ENCODE results near the gene FBF1. TPM values are rescaled to one million over a fixed set of nuclear protein-coding genes. Genes with fewer than 3 reads are reported as not detected.
A peak's percentile ranks its signal among the peaks of the same experiment; 100 is the strongest.

The FBF1 gene
- total and polyA plus RNA-seq, 2 donors (not counting 3 experiments of a cell fraction or from before 2014, with no cell fraction given) = 4.9 to 9.4 TPM

DNA sequence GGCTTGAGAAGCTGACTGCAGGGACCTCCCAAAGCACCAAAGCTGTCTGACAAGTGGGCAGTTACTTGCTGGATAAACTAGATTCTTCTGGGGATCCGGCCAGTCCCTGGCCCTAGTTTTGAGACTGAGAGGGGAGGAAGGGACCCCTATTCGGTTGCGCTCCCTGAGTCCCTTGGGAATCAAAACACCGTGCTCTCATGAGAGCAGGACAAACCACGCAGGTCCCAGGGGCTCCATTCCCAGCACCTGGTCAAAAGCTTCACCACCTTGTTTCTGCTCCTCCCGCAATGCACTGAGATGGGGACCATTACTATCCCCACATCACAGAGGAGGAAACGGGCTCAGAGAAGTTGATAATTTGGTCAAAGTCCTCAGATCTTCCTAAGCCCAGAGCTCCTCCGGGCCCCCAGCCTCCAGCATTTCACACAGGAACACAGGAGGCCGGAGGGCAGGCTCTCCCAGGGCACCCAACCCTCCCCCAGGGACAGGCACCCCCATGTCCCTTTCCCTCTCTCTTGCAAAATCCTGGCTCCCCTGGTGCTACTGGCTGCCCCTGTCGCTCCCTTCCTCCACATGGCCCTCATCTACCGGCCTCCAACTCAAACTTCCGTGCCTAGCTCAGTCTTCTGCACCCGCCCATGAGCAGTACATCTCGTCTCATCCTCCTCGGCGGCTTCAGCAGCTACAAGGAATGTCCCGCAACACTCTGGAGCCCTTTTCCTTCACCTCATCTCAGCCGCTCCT, 47.4 kb downstream of the FBF1 start:
- no peak for DNase-seq (ENCODE audit: low read depth, low spot score)
- intact Hi-C loops (cut with micrococcal nuclease) (no loop called here), dilution Hi-C loops (cut with MboI; ENCODE audit: extremely low pct_ligation_motif_present, low sequenced_read_pairs) (no loop called here)
- Histone ChIP-seq H3K9me1 (replicated peaks; ENCODE audit: control insufficient read depth, extremely low read depth, insufficient read depth, low read length) (no peaks in the 10 kb centered on the region), H3K4me3 (replicated peaks in 1 of 3; ENCODE audit: insufficient read depth in 1 of 3, low read depth in 1 of 3, low read length in 3 of 3) (no peak overlapping the region), H3K36me3 (ENCODE audit: control insufficient read depth in 2 of 2, extremely low read depth in 1 of 2, insufficient read depth in 2 of 2, low read length in 2 of 2) (peaks cover 0 to 15% of the 10 kb centered on the region in 2 experiments), H3K79me2 (ENCODE audit: control insufficient read depth, insufficient read depth, low read length) (peaks cover 22% of the 10 kb centered on the region), H3K27ac (ENCODE audit: insufficient read depth, low read depth, low read length) (no peak overlapping the region), H4K20me1 (replicated peaks; ENCODE audit: control insufficient read depth, extremely low read depth, insufficient read depth, low read length) (no peaks in the 10 kb centered on the region), H2AFZ (ENCODE audit: low read depth, low read length) (no peak overlapping the region), H3K27me3 (ENCODE audit: control insufficient read depth in 2 of 2, insufficient read depth in 2 of 2, low read length in 2 of 2) (no peaks in the 10 kb centered on the region), H3K9ac (replicated peaks; ENCODE audit: extremely low read depth, insufficient read depth, low read length) (no peak overlapping the region), H3K4me1 (ENCODE audit: control insufficient read depth, extremely low read depth, insufficient read depth, low read length) (peaks cover 11% of the 10 kb centered on the region), H3K4me2 (ENCODE audit: insufficient read depth, low read length) (no peak overlapping the region), H3K9me3 (replicated peaks; ENCODE audit: control insufficient read depth, insufficient read depth, low read length) (no peaks in the 10 kb centered on the region)
- BruUV-seq (replicated peaks) = no TSS peak
- POLR2A ChIA-PET = no interaction called here
- no peak for FAIRE-seq
- CTCF ChIA-PET = interaction anchor here (1.1 to 1.9 kb wide), 3 partner anchors 9 to 110 kb away, joined by 3 to 4 read pairs (median 3); no protein-coding TSS in a partner anchor
- TF ChIP-seq POLR2A (IDR thresholded peaks at IDR 0.05; ENCODE audit: low read depth, low read length) = peak; percentile 10
- TF ChIP-seq GATA2 (IDR thresholded peaks at IDR 0.05; ENCODE audit: insufficient read depth, insufficient read length, low read depth, low read length) = no peak

DNA sequence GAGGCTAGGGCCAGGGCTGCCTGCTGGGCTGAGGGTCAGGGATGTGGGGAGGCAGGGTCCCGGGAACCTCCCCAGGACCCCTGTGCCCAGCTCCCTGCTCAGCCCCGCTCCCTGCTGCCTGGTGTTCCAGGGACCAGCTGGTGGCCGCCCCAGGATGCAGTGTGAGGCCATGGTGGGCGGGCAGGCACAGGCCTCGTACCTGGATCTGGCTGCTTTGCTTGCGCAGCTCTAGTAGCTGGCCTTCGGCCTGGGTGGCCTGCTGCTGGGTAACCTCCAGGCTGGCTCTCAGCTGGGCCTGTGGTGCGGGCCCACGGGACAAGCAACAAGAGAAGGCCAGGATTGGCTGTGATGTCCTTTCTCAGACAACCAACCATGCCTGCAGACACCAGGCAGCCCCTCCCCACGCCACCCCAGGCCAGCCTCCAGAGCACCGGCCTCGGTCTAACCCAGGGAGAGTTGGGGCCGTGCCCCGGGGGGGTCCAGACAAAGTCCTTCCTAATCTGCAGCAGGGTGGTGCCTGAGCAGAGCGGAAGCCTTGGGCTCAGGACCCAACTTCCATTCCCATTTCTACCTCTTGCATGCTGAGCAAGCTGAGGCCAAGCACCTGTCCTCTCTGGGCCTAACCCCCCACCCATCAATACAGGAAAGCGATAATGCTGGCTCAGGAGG, 48.2 kb downstream of the FBF1 start:
- H3K9me3 ChIP-seq (replicated peaks; ENCODE audit: control insufficient read depth, insufficient read depth, low read length) = no peaks in the 10 kb centered on the region
- H3K79me2 ChIP-seq (ENCODE audit: control insufficient read depth, insufficient read depth, low read length) = peaks cover 22% of the 10 kb centered on the region
- DNase-seq (ENCODE audit: low read depth, low spot score) (no peak), FAIRE-seq (no peak)
- no peak overlapping the region for H3K4me3 ChIP-seq (replicated peaks in 1 of 3; ENCODE audit: insufficient read depth in 1 of 3, low read depth in 1 of 3, low read length in 3 of 3)
- no peak overlapping the region for H3K9ac ChIP-seq (replicated peaks; ENCODE audit: extremely low read depth, insufficient read depth, low read length)
- POLR2A ChIA-PET = no interaction called here
- no peaks in the 10 kb centered on the region for H4K20me1 ChIP-seq (replicated peaks; ENCODE audit: control insufficient read depth, extremely low read depth, insufficient read depth, low read length)
- no peaks in the 10 kb centered on the region for H3K27me3 ChIP-seq (ENCODE audit: control insufficient read depth in 2 of 2, insufficient read depth in 2 of 2, low read length in 2 of 2)
- no peak overlapping the region for H3K4me2 ChIP-seq (ENCODE audit: insufficient read depth, low read length)
- CTCF ChIA-PET = interaction anchor here (0.5 to 1.9 kb wide), 4 partner anchors 8 to 109 kb away, joined by 3 to 4 read pairs (median 3); no protein-coding TSS in a partner anchor
- BruUV-seq (replicated peaks) = no TSS peak
- peaks cover 11% of the 10 kb centered on the region for H3K4me1 ChIP-seq (ENCODE audit: control insufficient read depth, extremely low read depth, insufficient read depth, low read length)
- H3K9me1 ChIP-seq (replicated peaks; ENCODE audit: control insufficient read depth, extremely low read depth, insufficient read depth, low read length) = no peaks in the 10 kb centered on the region
- H2AFZ ChIP-seq (ENCODE audit: low read depth, low read length) = no peak overlapping the region
- no peak overlapping the region for H3K27ac ChIP-seq (ENCODE audit: insufficient read depth, low read depth, low read length)
- dilution Hi-C loops (cut with MboI; ENCODE audit: extremely low pct_ligation_motif_present, low sequenced_read_pairs) = no loop called here
- peaks cover 0 to 15% of the 10 kb centered on the region in 2 experiments for H3K36me3 ChIP-seq (ENCODE audit: control insufficient read depth in 2 of 2, extremely low read depth in 1 of 2, insufficient read depth in 2 of 2, low read length in 2 of 2)
- intact Hi-C loops (cut with micrococcal nuclease) = no loop called here
- TF ChIP-seq, protein P1, sequence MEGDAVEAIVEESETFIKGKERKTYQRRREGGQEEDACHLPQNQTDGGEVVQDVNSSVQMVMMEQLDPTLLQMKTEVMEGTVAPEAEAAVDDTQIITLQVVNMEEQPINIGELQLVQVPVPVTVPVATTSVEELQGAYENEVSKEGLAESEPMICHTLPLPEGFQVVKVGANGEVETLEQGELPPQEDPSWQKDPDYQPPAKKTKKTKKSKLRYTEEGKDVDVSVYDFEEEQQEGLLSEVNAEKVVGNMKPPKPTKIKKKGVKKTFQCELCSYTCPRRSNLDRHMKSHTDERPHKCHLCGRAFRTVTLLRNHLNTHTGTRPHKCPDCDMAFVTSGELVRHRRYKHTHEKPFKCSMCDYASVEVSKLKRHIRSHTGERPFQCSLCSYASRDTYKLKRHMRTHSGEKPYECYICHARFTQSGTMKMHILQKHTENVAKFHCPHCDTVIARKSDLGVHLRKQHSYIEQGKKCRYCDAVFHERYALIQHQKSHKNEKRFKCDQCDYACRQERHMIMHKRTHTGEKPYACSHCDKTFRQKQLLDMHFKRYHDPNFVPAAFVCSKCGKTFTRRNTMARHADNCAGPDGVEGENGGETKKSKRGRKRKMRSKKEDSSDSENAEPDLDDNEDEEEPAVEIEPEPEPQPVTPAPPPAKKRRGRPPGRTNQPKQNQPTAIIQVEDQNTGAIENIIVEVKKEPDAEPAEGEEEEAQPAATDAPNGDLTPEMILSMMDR (IDR thresholded peaks at IDR 0.05; ENCODE audit: extremely low read depth in 1 of 2, insufficient read depth in 1 of 2, low read depth in 1 of 2, low read length in 2 of 2) = no peak
- peak; percentile 8 for TF ChIP-seq POLR2AphosphoS5 (IDR thresholded peaks at IDR 0.05; ENCODE audit: insufficient read depth, low read depth, low read length)

All from endothelial cell of umbilical vein (primary cell).